GM21717 (cell line): ENCODE results near the gene IFNGR1.
A peak's percentile ranks its signal among the peaks of the same experiment; 100 is the strongest.

Experiments
- ATAC-seq: cut with Tn5 transposase; IDR thresholded peaks from one replicate; pipeline ENCODE4 v1.9.1; 2021; ENCODE audit warnings: mild to moderate bottlenecking, moderate library complexity; ENCODE audit not compliant: unreplicated experiment

Gene IFNGR1

DNA sequence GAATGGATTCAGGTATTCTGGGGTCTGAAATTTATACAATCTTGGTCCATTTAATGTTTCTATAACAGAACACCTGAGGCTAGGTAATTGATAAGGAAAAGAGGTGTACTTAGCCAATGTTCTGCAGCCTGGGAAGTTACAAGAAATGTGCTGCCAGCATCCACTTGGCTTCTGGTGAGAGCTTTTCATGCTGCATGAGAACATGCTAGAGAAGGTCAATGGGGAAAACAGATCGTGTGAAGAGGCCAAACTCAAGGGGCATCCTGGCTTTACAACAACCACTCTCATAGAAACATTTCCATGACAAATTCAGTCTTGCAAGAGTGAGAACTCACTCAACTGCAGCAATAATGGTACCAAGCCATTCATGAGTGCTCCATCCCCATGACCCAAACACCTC lies 62.5 kb downstream of the IFNGR1 start:
- no peak for ATAC-seq

DNA sequence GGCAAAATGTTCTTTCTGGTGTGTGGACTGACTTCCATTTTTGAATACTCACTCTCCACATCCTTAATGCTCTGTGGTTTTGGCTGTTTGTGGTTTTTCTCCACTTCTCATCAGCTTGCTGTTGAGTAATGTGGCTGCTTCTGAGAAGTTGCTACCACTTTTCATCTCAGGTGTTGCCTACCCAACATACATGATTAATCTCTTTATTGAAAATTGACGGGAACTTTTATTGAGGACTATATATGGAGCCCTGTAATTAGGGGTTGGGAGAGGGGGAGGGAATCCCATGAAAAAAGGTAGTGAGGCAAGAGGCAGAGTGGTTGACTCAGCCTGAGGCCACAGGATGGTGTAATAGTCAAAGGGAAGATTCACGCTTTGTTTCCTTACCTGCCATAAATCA lies 63.4 kb downstream of the IFNGR1 start:
- ATAC-seq, result peak; percentile 63

DNA sequence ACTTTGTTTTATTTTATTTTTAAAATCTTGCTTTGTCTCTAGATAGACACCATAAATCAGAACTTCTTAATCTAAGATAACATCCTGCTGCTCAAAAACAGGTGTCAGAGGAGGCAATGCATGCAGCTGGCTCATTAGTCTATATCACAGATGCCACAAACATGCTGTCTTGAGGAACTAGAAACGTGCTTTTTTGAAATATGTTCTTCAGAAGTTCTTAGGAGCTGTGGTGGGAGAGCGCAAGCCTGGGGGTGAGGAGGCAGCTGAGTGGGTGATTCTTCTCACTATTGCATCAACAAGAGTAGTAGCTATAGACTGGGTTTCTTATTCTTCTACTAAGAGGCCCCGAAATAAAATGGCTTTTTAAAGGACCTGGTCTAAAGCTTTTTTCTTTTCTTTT lies 69.1 kb downstream of the IFNGR1 start:
- ATAC-seq, result no peak

DNA sequence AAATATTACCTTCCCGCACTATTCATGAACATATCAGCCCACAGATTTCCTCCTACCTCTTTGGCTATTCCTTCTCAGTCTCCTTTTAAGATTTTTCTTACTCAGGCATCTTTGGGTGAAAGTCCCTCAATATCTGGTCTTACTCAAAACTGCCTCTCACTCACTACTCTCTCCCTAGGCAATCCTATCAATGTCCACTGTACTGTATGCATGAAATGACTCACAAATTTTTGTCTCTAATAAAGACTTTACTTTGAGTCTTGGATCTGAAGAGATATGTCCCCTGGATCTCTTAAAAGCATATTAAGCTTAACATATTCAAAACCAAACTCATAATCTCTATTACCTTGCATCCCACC lies 70.2 kb downstream of the IFNGR1 start:
- no peak for ATAC-seq

DNA sequence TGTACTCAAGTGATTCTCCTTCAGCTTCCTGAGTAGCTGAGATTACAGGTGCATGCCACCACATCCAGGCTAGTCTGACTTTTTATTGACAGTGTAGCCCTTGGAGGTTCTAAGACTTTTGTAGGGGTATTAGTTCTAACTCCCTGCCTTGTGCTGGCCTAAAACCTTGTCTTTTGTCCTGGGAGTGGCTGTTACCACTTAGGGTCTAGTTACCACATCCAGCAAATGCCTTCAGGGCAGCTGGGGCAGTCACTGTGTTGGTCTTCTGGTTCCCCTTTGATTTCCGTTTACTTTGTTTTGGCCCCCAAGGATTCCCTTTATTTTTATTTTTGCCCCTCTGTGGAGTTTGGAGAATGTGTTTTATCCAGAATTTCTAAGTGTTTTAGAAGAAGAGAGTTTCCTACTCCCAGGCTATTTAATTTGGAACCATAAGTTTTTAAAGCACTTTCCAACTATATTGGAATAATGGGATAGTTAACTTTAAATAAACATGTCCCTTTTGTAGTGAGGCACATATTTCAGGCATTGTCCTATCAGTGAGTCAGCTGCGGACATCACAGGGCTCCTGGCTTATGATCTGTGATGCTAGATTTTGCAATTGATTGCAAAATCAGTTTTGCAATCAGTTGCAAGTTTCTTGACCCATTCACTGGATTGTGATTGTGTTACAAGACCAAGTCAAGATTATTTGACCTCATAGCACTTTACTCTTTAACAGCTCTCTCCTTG lies 70.7 kb downstream of the IFNGR1 start:
- ATAC-seq, result no peak
